Inferior parietal cortex (tissue), 1 donor: Measurements from ENCODE around the gene BUD23.
A peak's percentile ranks its signal among the peaks of the same experiment; 100 is the strongest.
"Not testable (repeated sequence)": the region's sequence is repeated elsewhere in the genome, so short reads cannot be mapped to it uniquely, and the experiment has no call there.

ENCODE experiments used
- DNase-seq: peaks from one replicate; pipeline ENCODE4 v3.0.0-alpha.2; 2016; ENCODE audit errors: extremely low spot score

Gene BUD23, protein sequence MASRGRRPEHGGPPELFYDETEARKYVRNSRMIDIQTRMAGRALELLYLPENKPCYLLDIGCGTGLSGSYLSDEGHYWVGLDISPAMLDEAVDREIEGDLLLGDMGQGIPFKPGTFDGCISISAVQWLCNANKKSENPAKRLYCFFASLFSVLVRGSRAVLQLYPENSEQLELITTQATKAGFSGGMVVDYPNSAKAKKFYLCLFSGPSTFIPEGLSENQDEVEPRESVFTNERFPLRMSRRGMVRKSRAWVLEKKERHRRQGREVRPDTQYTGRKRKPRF

DNA sequence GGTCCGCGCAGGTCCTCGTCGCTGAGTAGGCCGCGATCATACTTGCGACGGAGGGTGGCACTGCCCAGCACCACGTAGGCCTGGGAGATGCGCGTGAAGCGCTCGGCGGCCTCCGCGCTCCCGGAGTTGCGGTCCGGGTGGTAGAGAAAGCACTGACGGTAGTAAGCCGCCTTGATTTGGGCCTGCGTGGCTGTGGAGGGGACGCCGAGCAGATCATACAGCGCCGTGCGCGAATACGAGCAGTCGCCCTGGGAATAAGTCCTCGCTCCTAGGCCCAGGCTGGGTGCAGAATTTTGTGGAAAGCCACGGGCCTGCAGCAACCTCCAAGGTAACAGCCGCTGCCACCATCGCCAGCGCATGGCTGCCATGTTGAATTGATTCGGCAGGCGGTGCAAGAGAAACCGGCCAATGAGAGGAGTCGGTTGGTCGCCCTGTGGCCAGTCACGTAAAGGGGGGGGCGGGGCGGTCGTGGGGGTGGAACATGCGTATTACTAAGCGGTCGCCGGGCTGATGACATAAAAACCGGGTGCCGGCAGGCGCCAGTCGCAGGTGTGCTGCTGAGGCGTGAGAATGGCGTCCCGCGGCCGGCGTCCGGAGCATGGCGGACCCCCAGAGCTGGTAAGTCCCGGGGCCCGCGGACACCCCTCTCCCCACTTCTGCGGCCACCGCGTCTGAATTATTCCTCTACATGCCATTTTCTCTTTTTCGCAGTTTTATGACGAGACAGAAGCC, at the start of gene BUD23, which contains the start of gene DNAJC30:
TSS of gene BUD23 (plus strand) at position 542 of the 732 bp plus-strand sequence. CDS start at position 571, 29 bp downstream.
TSS of gene DNAJC30 (minus strand) at position 398 of the 732 bp plus-strand sequence. CDS start at position 368, 30 bp downstream.
- peak; percentile 93 for DNase-seq

DNA sequence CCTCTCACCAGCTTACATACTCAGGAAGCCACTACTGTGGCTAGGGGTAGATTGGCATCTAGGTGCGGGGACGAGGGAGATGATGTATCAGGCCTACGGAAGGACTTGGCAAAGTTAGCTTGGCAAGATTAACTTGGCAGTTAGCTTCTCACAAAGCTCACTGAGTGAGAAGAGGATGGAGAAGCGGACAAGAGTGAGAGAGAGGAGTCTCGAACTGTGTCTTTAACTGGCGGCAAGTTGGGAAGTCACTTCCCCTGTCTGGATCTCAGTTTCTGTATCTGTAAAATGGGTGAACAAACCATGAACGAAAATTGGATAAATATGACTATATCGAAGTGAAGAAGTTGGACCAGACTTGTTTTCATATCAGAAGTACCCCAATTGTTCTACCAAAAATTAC, 49.6 kb upstream of the BUD23 start:
- DNase-seq, result no peak

DNA sequence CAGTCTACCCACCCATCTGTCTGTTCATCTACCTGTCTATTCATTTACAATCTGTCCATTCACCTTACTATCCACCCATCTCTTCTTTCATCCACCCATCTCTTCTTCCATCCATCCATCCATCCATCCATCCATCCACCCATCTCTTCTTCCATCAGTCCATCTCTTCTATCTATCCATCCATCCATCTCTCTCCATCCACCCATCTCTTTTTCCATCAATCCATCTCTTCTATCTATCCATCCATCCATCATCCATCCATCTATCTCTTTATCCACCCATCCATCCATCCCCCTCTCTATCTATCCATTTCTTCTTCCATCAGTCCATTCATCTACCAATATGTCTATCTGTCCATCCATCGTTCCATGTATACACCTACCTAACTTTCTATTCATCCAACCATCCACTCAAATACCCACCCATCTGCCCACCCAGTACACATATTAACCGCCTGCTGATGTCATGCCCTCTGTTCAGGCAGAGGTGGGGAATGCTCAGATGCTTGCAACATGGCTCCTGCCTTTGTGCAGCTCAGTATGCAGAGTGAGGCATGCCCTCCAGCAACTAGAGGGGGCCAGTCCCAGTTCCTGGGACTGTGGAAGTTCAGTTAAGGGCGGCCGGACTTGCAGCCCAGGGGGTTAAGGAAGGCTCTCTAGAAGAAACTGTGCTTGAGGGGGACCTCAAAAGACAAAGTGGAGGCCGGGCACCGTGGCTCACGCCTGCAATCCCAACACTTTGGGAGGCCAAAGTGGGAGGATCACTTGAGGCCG, 47.8 kb upstream of the BUD23 start:
- no peak for DNase-seq

DNA sequence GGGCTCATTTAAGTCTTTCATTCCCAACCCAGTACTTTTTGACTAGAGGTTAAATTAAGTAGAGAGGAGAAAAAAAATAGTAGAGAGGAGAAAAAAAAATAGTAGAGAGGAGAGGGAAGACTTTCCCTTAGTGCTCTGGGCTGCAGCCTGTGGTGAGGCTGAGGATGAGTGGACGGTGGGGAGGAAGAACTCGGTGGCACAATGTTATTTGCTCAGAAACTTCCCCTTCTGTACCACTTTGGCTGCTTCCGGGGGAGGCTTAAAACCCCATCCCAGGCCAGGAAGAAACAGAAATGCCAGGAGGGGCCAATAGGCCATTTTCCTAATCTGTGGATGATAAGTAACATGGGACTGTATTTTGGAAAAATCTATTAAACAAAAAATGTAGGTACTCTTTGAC, 44.5 kb upstream of the BUD23 start:
- no peak for DNase-seq

DNA sequence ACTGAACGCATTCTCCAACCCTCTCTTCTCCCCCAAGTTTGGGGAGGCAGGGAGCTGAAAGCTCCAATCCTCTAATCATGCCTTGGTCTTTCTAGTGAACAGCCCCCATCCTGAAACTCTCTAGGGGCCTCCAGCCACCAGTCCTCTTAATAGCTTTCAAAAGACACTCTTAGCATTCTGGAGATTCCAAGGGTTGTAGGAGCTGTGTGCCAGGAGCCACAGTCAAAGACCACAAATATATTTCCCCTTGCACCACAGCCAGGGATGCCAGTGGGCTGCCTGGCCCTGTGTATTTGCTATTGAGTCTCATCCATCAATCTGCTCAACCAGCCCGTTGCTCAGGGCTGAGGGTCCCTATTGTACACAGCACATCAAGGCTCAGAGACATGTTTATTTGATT, 40.6 kb upstream of the BUD23 start:
- no peak for DNase-seq

DNA sequence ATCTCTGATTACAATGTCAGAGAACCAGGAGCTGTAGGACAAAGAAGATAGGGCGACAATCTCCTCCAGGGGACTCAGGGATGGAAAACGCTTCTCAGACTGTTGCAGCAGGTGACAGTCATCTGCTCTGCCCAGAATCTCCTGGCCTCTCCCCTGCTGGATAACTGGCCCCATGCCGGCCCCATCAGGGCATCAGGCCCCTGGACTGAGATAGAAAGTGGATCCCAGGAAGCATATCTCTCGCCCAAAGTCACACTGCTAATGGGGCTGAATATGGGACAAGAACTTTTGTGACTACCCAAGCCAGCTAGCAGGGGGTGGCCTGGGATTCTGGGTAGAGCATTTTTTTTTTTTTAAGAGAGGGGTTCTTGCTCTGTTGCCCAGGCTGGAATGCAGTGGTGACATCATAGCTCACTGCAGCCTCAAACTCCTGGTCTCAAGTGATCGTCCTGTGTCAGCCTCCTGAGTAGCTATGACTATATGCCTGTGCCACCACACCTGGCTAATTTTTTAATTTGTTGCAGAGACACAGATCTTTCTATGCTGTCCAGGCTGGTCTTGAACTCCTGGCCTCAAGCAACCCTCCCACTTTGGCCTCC, 38.6 kb upstream of the BUD23 start:
- no peak for DNase-seq

DNA sequence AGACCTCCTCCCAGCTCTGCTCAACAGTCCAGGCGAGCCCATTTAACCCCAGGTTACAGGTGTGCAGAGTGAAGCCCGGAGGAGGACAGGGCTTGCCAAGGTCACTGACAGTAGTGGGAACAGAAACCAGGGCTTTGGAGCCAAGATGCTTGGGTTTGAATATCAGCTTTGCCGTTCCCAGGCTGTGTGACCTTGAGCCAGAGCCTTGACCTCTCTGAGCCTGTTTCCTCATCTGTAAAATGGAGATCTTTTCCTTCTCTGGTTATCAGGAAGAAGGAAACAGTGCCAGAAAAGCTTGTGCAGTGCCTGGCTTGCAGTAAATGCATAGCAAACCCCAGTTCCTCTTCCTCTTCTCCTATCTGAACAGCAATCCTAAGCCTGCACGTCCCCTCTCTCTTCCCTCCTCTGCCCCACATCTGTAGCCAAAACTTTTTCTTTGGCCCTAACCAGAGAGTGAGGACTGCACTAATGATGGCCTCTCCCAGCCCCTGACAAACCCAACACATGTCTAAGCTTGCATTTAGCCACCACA, 37.7 kb upstream of the BUD23 start:
- no peak for DNase-seq

DNA sequence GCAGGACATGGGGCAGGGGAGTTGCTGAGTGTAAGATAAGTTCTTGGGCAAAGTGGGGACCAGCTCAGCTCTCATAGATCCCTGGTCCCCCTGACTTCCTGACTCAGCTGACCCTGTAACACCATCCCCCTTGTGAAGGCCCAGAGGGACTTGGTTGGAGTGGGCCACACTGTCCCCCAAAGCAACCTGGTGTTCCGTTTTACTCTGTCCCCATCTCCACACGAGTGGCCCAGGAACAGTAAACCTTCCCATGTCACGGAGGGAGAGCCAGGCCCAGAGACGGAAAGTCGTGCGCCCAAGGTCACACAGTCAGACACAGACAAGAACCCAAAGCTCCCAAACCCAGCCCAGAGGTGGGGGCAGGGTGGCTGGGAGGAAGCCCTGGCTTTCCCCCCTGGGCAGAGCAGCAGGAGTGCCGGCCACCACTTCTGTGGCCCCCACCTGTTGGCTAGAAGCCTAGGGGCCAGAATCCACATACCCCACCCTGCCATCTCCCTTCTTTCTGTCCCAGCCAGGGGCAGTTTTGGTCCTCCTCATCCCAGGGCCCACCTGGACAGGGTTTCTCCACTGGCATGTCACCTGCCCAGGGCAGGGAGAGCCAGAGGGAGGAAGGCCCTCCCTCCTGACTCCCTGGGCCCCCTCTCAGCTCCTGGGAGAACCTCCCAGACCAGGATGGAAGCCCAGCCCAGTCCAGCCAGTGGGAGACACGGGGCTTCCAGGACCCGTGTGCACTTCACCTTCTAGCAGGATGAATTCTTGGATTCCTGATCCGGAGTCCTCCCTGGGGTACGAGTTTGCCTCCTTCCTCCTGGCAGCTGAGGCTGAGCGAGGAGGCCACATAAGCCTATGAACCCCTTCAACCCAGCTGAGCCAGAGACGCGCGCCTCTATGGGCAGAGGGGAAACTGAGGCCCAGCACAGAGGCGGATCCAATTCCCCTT, 36.3 kb upstream of the BUD23 start:
- no peak for DNase-seq

DNA sequence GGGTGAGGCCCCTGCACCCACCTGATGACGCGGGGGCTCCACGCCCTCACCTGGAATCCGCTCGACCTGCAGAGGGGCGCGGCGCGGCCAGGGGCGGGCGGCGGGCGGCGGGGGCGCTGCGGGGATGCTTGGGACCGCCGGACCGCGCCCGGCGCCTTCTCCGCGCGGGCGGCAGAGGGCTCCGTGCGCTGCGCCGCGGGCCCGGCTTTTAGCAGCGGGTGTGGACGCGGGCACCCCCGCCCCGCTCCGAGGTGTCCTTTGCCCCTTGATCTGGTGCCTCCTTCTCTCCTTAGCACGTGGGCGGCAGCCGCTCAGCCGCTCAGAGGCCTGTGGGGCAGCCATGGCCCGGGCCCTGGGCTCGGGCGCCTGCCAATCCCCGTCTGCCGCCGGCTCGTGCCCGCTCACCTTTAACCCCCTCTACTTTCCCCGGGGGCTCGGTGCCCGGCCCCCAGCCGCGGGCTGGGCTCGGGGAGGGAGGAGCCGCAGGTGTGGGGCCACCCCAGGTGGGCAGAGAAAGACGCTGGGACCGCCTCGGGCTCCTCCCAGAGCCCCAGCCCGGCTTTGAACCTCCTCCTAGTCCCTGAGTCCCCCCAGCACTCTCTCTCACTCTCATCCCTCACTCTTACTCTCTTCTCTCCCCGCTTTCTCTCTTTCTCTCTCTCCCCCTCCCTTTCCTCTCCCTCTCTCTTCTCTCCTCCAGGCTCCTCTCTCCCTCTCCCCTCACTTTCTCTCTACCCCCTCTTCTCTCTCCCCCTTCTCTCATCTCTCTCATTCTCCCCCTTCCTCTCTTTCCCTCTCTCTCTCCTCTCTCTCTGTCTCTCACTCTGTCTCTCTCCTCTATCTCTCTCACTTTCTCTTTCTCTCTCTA, 35.4 kb upstream of the BUD23 start:
- DNase-seq, result no peak

DNA sequence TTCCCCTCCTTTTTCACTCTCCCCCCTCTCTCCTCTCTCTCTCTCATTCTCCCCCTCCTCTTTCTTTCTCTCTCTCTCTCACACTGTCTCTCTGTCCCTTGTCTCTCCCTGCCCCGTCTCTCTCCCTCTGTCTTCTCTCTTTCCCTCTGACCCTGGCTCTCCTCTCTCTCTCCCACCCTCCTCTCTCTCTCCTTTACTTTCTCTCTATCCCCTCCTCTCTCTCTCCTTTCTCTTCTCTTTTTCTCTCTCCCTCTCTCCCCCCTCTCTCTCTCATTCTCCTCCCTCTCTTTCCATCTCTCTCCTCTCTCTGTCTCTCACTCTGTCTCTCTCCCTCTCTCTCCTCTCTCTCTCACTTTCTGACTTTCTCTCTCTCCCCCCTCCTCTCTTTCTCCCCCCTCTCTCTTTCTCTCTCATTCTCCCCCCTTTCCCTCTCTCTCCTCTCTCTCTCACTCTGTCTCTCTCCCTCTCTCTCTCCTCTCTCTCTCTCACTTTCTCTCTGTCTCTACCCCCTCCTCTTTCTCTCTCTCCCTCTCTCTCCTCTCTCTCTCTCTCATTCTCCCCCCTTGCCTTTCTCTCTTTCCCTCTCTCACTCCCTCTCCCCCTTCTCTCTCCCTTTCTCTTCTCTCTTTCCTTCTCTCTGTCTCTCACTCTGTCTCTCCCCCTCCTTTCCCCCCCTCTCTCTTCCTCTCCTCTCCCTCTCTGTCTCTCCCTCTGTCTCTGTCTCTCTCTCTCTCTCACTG, 34.6 kb upstream of the BUD23 start:
- DNase-seq, result no peak

DNA sequence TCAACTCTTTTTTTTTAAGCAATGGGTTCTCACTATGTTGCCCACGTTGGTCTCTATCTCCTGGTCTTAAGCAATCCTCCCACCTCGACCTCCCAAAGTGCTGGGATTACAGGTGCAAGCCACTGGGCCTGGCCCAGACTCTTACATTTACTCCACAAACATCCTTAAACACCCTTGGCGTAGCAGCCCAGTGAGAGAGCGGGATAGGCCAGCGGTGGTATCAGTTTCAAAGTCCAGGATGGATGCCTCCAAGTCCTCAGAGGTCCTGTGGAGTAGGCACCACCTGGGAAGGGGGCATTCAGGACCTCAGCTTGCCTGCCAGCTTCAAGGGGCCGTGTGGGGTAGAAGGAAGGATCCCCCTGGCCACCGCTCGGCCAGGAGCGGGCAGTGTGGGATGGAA, 33.8 kb upstream of the BUD23 start:
- DNase-seq, result no peak

DNA sequence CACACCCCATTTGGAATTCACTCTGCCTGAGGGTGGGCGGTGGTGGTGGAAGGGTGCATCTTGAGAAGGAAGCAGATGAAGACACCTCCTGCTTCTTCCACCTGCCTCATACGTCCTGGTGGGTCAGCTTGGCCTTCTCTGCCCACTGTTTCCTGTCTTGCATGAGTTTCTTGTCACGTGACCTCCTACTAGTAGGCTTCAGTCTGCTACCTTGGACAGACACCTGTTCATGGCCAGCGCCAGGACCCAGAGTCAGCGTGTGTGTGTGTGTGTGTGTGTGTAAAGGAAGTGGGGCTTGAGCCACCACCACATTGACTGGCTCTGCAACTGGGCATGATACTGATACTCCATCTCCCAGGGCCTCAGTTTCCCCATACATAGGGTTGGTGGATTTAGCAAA, 32.9 kb upstream of the BUD23 start:
- no peak for DNase-seq

DNA sequence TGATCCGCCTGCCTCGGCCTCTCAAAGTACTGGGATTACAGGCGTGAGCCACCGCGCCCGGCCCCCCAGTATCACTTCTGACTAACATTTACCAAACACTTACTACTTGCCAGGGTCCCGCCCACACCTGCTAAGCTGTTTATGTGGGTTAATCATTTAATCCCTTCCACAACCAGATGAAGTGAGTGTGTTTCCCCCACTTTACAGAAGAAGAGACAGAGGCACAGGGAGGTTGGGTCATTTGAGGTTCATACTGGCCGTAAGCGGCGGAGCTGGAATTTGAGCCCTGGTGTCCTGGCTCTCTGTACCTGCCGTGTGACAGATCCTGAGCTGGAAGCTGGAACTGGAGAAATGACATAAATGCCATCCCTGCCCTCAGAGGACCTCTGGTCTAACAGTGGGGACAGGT, 30.9 kb upstream of the BUD23 start:
- DNase-seq, result no peak

DNA sequence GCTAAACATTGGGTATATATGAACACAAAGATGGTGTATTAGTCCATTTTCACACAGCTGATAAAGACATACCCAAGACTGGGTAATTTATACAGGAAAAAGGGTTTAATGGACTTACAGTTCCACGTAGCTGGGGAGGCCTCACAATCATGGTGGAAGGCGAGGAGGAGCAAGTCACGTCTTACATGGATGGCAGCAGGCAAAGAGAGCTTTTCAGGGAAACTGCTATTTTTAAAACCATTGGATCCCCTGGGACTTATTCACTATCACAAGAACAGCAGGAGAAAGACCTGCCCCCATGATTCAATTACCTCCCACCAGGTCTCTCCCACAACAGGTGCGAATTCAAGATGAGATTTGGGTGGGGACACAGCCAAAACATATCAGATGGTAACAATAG, 28.1 kb upstream of the BUD23 start:
- not testable (repeated sequence) for DNase-seq

DNA sequence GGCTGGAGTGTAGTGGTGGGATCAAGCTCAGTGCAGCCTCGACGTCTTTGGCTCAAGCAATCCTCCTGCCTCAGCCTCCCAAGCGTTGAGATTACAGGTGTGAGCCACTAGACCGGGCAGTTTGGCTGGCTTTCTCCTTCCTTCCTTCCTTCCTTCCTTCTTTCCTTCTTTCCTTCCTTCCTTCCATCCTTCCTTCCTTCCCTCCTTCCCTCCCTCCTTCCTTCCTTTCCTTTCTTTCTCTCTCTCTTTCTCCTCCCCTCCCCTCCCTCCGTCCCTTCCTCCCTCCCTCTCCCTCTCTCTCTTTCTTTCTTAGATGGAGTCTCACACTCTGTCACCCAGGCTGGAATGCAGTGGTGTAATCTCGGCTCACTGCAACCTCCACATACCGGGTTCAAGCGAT, 23.4 kb upstream of the BUD23 start:
- no peak for DNase-seq

DNA sequence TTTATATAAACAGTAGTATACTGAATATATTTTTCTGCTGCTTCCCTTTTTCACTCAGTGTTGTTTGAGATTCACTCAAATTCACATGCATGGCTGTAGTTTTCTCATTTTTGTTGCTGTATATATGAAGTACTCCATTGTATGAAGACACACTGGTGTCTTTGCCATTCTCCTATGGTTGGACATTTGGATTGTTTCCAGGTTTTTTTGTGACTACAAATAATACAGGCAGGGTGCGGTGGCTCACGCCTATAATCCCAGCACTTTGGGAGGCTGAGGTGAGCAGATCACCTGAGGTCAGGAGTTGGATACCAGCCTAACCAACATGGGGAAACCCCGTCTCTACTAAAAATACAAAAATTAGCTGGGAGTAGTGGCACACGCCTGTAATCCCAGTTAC, 22.8 kb upstream of the BUD23 start:
- not testable (repeated sequence) for DNase-seq

DNA sequence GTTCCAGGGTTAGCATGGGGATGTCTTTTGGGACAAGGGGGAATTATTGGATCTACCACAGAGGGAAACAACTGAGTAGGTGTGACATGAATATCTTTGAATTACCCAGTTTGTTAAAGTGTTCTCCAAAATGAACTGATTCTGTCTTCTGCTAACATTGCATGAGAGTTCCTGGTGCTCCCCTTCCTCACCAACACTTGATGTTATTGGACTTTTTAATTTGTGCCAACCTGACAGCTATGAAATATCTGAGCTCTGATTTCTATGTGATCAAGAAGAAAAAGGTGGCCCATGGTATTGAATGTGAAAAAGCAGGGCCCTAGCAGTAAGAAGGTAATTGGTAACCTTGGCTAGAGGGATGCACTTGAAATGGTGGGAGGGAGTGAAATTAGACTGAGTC, 20.4 kb upstream of the BUD23 start:
- no peak for DNase-seq

DNA sequence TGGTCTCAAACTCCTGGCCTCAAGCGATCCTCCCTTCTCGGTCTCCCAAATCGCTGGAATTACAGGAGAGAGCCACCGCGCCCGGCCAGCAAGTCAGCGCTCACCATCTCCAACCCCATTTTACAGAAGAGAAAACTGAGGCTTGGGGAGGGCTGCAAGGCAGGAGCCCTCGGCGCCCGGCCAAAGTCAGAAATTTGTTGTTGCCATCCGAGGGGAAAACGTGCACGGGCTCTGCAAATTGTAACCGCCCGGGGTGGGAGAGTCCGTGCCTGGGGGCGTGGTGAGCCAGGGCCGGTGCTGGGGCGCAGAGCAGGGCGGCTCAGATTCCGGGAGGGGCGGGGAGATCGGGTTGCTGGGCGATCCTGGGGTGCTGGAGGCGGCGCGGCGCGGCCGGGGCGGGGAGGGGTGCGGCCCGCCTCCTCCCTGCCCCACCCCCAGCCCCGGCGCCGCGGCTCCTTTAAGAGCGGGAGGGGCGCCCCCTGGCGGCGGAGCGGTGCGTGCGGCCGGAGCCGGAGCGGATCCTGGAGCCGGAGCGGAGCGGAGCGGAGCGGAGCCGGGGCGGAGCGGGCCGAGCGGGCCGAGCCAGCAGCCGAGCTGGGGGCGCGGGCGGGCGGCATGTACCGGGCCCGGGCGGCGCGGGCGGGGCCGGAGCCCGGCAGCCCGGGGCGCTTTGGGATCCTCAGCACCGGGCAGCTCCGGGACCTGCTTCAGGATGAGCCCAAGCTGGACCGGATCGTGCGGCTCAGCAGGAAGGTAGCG, 15.9 kb upstream of the BUD23 start, which contains the start of gene VPS37D:
TSS of gene VPS37D (plus strand) at position 488 of the 759 bp plus-strand sequence. CDS start at position 616, 128 bp downstream.
- peak; percentile 82 for DNase-seq
